B cell (primary cell): Measurements from ENCODE around the gene NR4A1. TPM values are rescaled to one million over a fixed set of nuclear protein-coding genes. Genes with fewer than 3 reads are reported as not detected.

Experiments used
- ATAC-seq: fragments of 200-7000 bp; cut with Tn5 transposase; one replicate; pipeline ENCODE4 v1.10.0; 2021; ENCODE audit warnings: low read depth, mild to moderate bottlenecking, moderate number of reproducible peaks, moderate library complexity
- CTCF ChIA-PET: fragments of 350-600 bp; sonication (Branson Sonifier 250); formaldehyde crosslinking; loops from one replicate; lab custom pipeline; 2021; ENCODE audit warnings: antibody characterized with exemption, inconsistent platforms; lab: Charles Lee
- POLR2A ChIA-PET: fragments of 350-600 bp; sonication (Branson Sonifier 250); formaldehyde crosslinking; loops from one replicate; lab custom pipeline; 2021; ENCODE audit warnings: antibody characterized with exemption; lab: Charles Lee
- DNase-seq: peaks from one replicate; pipeline ENCODE4 v3.0.0; 2013
- H2AFZ ChIP-seq: 2 replicates; pipeline ENCODE4 v1.6.1; 2012; ENCODE audit warnings: mild to moderate bottlenecking, low read depth, low read length; ENCODE audit not compliant: insufficient read depth, poor library complexity, severe bottlenecking
- H3K27ac ChIP-seq, 2 donors: 1 replicate in 1 of 2; 2 replicates in 1 of 2; pipeline ENCODE4 v1.5.1; 2012 to 2013; ENCODE audit warnings: low read length in 2 of 2, mild to moderate bottlenecking in 2 of 2, moderate library complexity in 1 of 2
- H3K27me3 ChIP-seq, 4 experiments: fragments of 200-600 bp in 1 of 4; sonication (generic) in 1 of 4; replicated peaks in 1 of 4; 1 replicate in 2 of 4; 2 replicates in 2 of 4; pipeline versions ENCODE4 v1.6.1 to v1.7.0; 2013 to 2016; ENCODE audit warnings: low read length in 3 of 4, mild to moderate bottlenecking in 2 of 4, mixed read lengths in 1 of 4, moderate library complexity in 1 of 4; ENCODE audit not compliant: insufficient read depth in 4 of 4, control insufficient read depth in 3 of 4; ENCODE audit errors: control extremely low read depth in 1 of 4
- H3K36me3 ChIP-seq, 2 experiments: replicated peaks in 1 of 2; 1 replicate in 1 of 2; 2 replicates in 1 of 2; pipeline versions ENCODE4 v1.6.1 to v1.7.1; 2013; ENCODE audit warnings: low read length in 1 of 2; ENCODE audit not compliant: insufficient read depth in 2 of 2, control insufficient read depth in 1 of 2; ENCODE audit errors: control extremely low read depth in 1 of 2, extremely low read depth in 1 of 2
- H3K4me1 ChIP-seq, 2 donors: fragments of 200-600 bp in 1 of 2; sonication (generic) in 1 of 2; 1 replicate in 1 of 2; 2 replicates in 1 of 2; pipeline versions ENCODE4 v1.5.1 to v1.6.1; 2013 to 2017; ENCODE audit warnings: low read length in 2 of 2; ENCODE audit not compliant: control insufficient read depth in 2 of 2, insufficient read depth in 2 of 2
- H3K4me2 ChIP-seq: replicated peaks from 2 replicates; pipeline ENCODE3; 2012; ENCODE audit warnings: mild to moderate bottlenecking, low read depth, low read length; ENCODE audit not compliant: poor library complexity, severe bottlenecking
- H3K4me3 ChIP-seq, 5 experiments: fragments of 200-600 bp in 1 of 5; sonication (generic) in 1 of 5; 1 replicate in 3 of 5; 2 replicates in 2 of 5; pipeline versions ENCODE4 v1.5.1 to v1.7.0; 2011 to 2016; ENCODE audit warnings: low read length in 4 of 5, mild to moderate bottlenecking in 4 of 5, low read depth in 2 of 5, control low read depth in 1 of 5, moderate library complexity in 1 of 5; ENCODE audit not compliant: insufficient read depth in 1 of 5; ENCODE audit errors: control extremely low read depth in 1 of 5, extremely low read depth in 1 of 5
- H3K79me2 ChIP-seq: fragments of 200-600 bp; sonication (generic); one replicate; pipeline ENCODE4 v1.6.0; 2016; ENCODE audit warnings: low read length; ENCODE audit not compliant: control insufficient read depth, insufficient read depth
- H3K9ac ChIP-seq: fragments of 200-600 bp; sonication (generic); 2 replicates; pipeline ENCODE4 v1.6.1; 2017; ENCODE audit warnings: mild to moderate bottlenecking, low read length, moderate library complexity
- H3K9me3 ChIP-seq, 3 donors: one replicate each; pipeline versions ENCODE4 v1.6.1 to v1.7.1; 2013; ENCODE audit warnings: low read length in 2 of 3; ENCODE audit not compliant: control insufficient read depth in 2 of 3, insufficient read depth in 1 of 3; ENCODE audit errors: control extremely low read depth in 1 of 3
- H4K20me1 ChIP-seq: 2 replicates; pipeline ENCODE4 v1.6.0; 2012; ENCODE audit warnings: mild to moderate bottlenecking, low read length; ENCODE audit not compliant: insufficient read depth, control insufficient read depth, poor library complexity, severe bottlenecking
- H3K27ac Mint-ChIP-seq: one replicate; pipeline ENCODE4 v1.8.0; 2021; ENCODE audit warnings: mixed read lengths
- H3K27me3 Mint-ChIP-seq: one replicate; pipeline ENCODE4 v1.8.0; 2021; ENCODE audit warnings: mixed read lengths
- H3K4me1 Mint-ChIP-seq: one replicate; pipeline ENCODE4 v1.8.0; 2021; ENCODE audit warnings: mixed read lengths
- H3K4me3 Mint-ChIP-seq: one replicate; pipeline ENCODE4 v1.8.0; 2021; ENCODE audit warnings: mixed read lengths
- H3K9me3 Mint-ChIP-seq: one replicate; pipeline ENCODE4 v1.8.0; 2022; ENCODE audit warnings: mixed read lengths; ENCODE audit not compliant: insufficient read depth
- EZH2 ChIP-seq: IDR thresholded peaks from 2 replicates; pipeline ENCODE4 v1.6.1; 2012; ENCODE audit warnings: borderline replicate concordance, low read depth, mild to moderate bottlenecking, moderate library complexity, low read length; ENCODE audit not compliant: insufficient read depth, poor library complexity, severe bottlenecking
- WGBS: methylation state at CpG from one replicate; pipeline ENCODE4 v1.1.5; 2013; ENCODE audit warnings: missing lambda C conversion rate; ENCODE audit not compliant: insufficient coverage; 5-methylcytosine and 5-hydroxymethylcytosine counted together
- intact Hi-C: fragments of 100-400 bp; cut with micrococcal nuclease; formaldehyde crosslinking; loops from one replicate; pipeline ENCODE4 v1.10.0; 2022
- polyA plus RNA-seq: library from polyadenylated mRNA; depleted of rRNA; stranded (reverse); fragments of >200 nt; gene quantifications from 2 replicates; pipeline ENCODE4 v1.2.3, GENCODE V29; 2012
- total RNA-seq, 2 donors: library from RNA; stranded (reverse); fragments of 120-200 nt in 1 of 2; gene quantifications; 1 replicate in 1 of 2; 2 replicates in 1 of 2; pipeline versions ENCODE4 v1.2.3 to v1.2.4, GENCODE V29; 2013 to 2022
- TF ChIP-seq, protein P1 (sequence below): fragments of 200-600 bp; IDR thresholded peaks from one replicate; pipeline ENCODE4 v1.8.0; 2022; ENCODE audit warnings: antibody characterized with exemption, mild to moderate bottlenecking

NR4A1 gene
- total and polyA plus RNA-seq, 2 donors (not counting 1 experiment from before 2014, with no cell fraction given) = 43.2 to 470 TPM

GRCh38 chr12:52007158-52007921, 43.9 kb upstream of the NR4A1 start:
- ChIA-PET CTCF (interaction anchor here (1.3 to 11.7 kb wide), 6 partner anchors 13 to 111 kb away, joined by 5 to 590 read pairs (median 36); no protein-coding TSS in a partner anchor), POLR2A (interaction anchor here (0.7 to 3.0 kb wide), 11 partner anchors 8 to 74 kb away, joined by 3 to 17 read pairs (median 9); partner anchors contain the start of genes ATG101 and NR4A1)
- Mint-ChIP-seq H3K4me1 (peaks cover 42% of the 10 kb centered on the region), H3K9me3 (no peaks in the 10 kb centered on the region), H3K27ac (peak overlapping the region; percentile 97), H3K4me3 (peak overlapping the region; percentile 97), H3K27me3 (no peaks in the 10 kb centered on the region)
- ATAC-seq (peak; percentile 35), DNase-seq (peak; percentile 90)
- no peak for TF ChIP-seq EZH2
- TF ChIP-seq, protein P1, sequence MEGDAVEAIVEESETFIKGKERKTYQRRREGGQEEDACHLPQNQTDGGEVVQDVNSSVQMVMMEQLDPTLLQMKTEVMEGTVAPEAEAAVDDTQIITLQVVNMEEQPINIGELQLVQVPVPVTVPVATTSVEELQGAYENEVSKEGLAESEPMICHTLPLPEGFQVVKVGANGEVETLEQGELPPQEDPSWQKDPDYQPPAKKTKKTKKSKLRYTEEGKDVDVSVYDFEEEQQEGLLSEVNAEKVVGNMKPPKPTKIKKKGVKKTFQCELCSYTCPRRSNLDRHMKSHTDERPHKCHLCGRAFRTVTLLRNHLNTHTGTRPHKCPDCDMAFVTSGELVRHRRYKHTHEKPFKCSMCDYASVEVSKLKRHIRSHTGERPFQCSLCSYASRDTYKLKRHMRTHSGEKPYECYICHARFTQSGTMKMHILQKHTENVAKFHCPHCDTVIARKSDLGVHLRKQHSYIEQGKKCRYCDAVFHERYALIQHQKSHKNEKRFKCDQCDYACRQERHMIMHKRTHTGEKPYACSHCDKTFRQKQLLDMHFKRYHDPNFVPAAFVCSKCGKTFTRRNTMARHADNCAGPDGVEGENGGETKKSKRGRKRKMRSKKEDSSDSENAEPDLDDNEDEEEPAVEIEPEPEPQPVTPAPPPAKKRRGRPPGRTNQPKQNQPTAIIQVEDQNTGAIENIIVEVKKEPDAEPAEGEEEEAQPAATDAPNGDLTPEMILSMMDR = no peak
- Histone ChIP-seq H3K4me1 (peaks cover 26 to 35% of the 10 kb centered on the region in 2 donors), H3K9ac (peak overlapping the region; percentile 90), H3K9me3 (no peaks in the 10 kb centered on the region), H3K4me3 (peak overlapping the region in 4 of 5 experiments; percentile 87 to 97 (median 94)), H3K27me3 (no peaks in the 10 kb centered on the region), H3K36me3 (peaks cover 0 to 19% of the 10 kb centered on the region in 2 experiments), H4K20me1 (peaks cover 41% of the 10 kb centered on the region), H3K4me2 (peak overlapping the region; percentile 94), H2AFZ (no peak overlapping the region), H3K79me2 (peaks cover 5% of the 10 kb centered on the region), H3K27ac (peak overlapping the region; percentile 91 to 92)
- WGBS = under 1% methylated on average over 72 of the region's 72 CpGs
- intact Hi-C loops = no loop called here
